ENCODE measurements around the gene PPA2. TPM values are rescaled to one million over a fixed set of nuclear protein-coding genes. Genes with fewer than 3 reads are reported as not detected.

PPA2 gene
- total RNA-seq, 1 donor from 2014 or later = 95.3 TPM

GRCh38 chr4:105348719-105349118 lies 125.1 kb downstream of the PPA2 start:
- ATAC-seq (no peak), DNase-seq (no peak)
- intact Hi-C loops (cut with micrococcal nuclease) = no loop called here

DNA sequence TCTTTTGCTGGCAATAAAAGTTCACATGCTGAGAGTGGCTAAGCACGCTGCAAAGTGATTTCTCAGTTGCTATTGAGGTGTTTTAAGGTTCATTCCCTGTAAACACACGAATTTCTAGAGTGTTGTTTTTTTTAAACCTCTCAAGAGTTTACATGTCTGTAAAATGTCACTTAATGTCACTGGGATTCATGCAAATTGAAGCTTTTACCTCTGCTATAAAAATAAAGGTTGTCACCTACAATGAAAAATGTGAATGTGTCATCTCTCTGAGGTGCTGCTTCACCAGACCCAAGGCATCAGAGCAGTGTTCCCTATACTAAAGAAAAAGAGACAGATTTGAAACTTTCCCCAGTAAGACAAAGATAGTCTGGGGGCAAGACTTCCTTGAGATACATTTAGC lies 127.0 kb downstream of the PPA2 start:
- intact Hi-C loops (cut with micrococcal nuclease) = no loop called here
- no peak for ATAC-seq
- no peak for DNase-seq

- DNase-seq = no peak
- intact Hi-C loops (cut with micrococcal nuclease) = no loop called here
- no peak for ATAC-seq
Observed at GRCh38 chr4:105345838-105346237, 128.0 kb downstream of the PPA2 start.

DNA sequence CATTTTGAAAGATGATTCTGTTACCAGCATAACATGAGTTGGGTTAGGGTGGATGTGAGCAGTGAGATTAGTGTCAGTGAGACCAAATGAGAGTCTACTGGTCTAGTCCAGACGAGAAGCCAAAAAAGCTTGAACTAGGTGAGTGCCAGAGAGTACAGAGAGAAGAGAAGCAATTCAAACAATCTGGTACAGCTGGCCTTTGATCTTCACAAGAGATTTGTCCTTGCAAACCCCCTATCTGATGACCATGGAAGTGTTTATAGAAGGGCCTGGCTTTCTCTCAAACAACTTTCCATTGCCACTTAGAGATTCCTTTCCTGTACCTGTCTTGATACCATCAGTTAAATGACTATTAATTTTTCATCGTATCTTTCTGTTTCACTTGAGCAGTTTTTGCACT lies 128.5 kb downstream of the PPA2 start:
- DNase-seq (no peak), ATAC-seq (no peak)
- intact Hi-C loops (cut with micrococcal nuclease) = no loop called here

- no peak for DNase-seq
Observed at GRCh38 chr4:105344141-105344540, 129.7 kb downstream of the PPA2 start.

GRCh38 chr4:105343146-105343931 lies 130.5 kb downstream of the PPA2 start:
- DNase-seq (no peak), ATAC-seq (no peak)
- intact Hi-C loops (cut with micrococcal nuclease) = no loop called here

More at GRCh38 chr4:105344141-105344540, 129.7 kb downstream of the PPA2 start:
- ATAC-seq = no peak
- intact Hi-C loops (cut with micrococcal nuclease) = no loop called here

GRCh38 chr4:105329081-105329480 lies 144.8 kb downstream of the PPA2 start:
- ATAC-seq = no peak
- intact Hi-C loops (cut with micrococcal nuclease) = no loop called here
- DNase-seq = no peak

DNA sequence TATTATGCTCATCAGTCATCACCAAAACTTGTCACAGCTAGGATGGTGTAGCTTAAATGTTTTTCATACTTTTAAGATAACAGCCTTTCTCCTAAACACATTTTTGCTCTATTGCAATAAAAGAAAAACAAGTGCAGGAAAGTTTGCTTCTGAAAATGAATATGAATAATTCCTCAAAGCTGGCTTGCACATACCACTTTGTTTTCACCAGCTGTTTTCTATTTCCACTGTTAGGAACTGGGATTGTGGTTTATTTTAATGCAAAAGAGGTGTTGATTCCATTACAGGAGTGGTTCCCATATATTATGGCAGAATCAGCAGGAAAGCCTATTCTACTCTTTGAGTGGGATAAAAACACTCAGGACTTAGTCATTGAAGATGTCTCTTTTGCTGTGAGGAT lies 145.9 kb downstream of the PPA2 start:
- intact Hi-C loops (cut with micrococcal nuclease) = no loop called here
- no peak for ATAC-seq

DNA sequence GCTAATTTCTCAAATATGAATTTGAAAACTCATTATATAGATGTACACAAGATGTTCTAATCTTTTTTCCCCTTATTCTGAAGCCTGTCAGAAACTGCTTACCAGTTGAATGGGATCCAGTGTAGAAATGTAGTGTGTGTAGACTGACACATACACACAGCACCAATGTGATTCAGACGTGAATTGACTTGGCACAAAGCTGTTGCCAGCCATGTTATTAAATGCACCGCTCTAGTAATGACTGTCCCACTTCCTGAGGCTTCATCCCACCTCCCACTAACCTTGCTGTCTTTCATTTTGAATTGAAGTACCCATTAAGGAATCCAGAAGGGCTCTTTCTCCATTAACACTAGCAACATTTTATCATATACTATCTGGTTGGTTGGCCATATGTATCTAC lies 146.6 kb downstream of the PPA2 start:
- no peak for DNase-seq
- intact Hi-C loops (cut with micrococcal nuclease) = no loop called here
- ATAC-seq = no peak

More for the DNA sequence above, 145.9 kb downstream of the PPA2 start:
- DNase-seq = no peak

Other genes starting within 250 kb of the PPA2 start
- gene ARHGEF38, start 78.6 kb upstream of the PPA2 start, total RNA-seq = not detected
- 24.7 TPM for gene INTS12, start 234.6 kb upstream of the PPA2 start, total RNA-seq
- 4.4 TPM for gene GSTCD, start 234.7 kb upstream of the PPA2 start, total RNA-seq